PC-3 (cell line): Measurements from ENCODE around the gene AKIRIN2. TPM values are rescaled to one million over a fixed set of nuclear protein-coding genes. Genes with fewer than 3 reads are reported as not detected.
A peak's percentile ranks its signal among the peaks of the same experiment; 100 is the strongest.

Experiments used
- ATAC-seq: fragments of 200-7000 bp; cut with Tn5 transposase; 2 replicates; pipeline ENCODE4 v1.9.1; 2020; ENCODE audit warnings: mild to moderate bottlenecking, moderate library complexity
- BruUV-seq: library from RNA; stranded (reverse); fragments of 400-500 nt; replicated peaks from 2 replicates; lab custom pipeline; 2021; lab: Mats Ljungman, UMichigan
- CTCF ChIA-PET: fragments of 300-600 bp; sonication (Branson Sonifier 250); formaldehyde crosslinking; loops from one replicate; lab custom pipeline; 2022; ENCODE audit warnings: antibody characterized with exemption; lab: Charles Lee
- POLR2A ChIA-PET: fragments of 300-600 bp; sonication (Branson Sonifier 250); formaldehyde crosslinking; loops from one replicate; lab custom pipeline; 2022; ENCODE audit warnings: antibody characterized with exemption; ENCODE audit not compliant: unreplicated experiment; lab: Charles Lee
- DNase-seq: peaks from one replicate; pipeline ENCODE4 v3.0.0-alpha.2; 2015
- H2AFZ ChIP-seq: fragments of 300-600 bp; sonication (generic); 2 replicates; pipeline ENCODE4 v1.6.0; 2016; ENCODE audit warnings: antibody characterized with exemption, low read length
- H3F3A ChIP-seq: fragments of 300-600 bp; sonication (generic); one replicate; pipeline ENCODE4 v1.6.0; 2017; ENCODE audit warnings: antibody characterized with exemption, low read length, control low read depth, mild to moderate bottlenecking; ENCODE audit not compliant: unreplicated experiment
- H3K27ac ChIP-seq: fragments of 300-600 bp; sonication (generic); 2 replicates; pipeline ENCODE4 v1.5.1; 2016; ENCODE audit warnings: mild to moderate bottlenecking, low read length
- H3K27me3 ChIP-seq: fragments of 300-600 bp; sonication (generic); 2 replicates; pipeline ENCODE4 v1.6.1; 2016; ENCODE audit warnings: low read length, mixed read lengths
- H3K36me3 ChIP-seq: fragments of 300-600 bp; sonication (generic); 2 replicates; pipeline ENCODE4 v1.6.1; 2016; ENCODE audit warnings: low read depth, mixed run types, low read length, mixed read lengths
- H3K4me1 ChIP-seq: fragments of 300-600 bp; sonication (generic); 2 replicates; pipeline ENCODE4 v1.5.1; 2016; ENCODE audit warnings: low read length; ENCODE audit not compliant: insufficient read depth
- H3K4me2 ChIP-seq: fragments of 300-600 bp; sonication (generic); 2 replicates; pipeline ENCODE4 v1.6.0; 2016; ENCODE audit warnings: low read length
- H3K4me3 ChIP-seq: fragments of 300-600 bp; sonication (generic); 2 replicates; pipeline ENCODE4 v1.5.1; 2016; ENCODE audit warnings: mild to moderate bottlenecking, low read length, mixed read lengths
- H3K79me2 ChIP-seq: fragments of 300-600 bp; sonication (generic); 2 replicates; pipeline ENCODE4 v1.6.1; 2017; ENCODE audit warnings: low read length, mixed read lengths
- H3K9ac ChIP-seq: fragments of 300-600 bp; sonication (generic); 2 replicates; pipeline ENCODE4 v1.6.0; 2016; ENCODE audit warnings: mild to moderate bottlenecking, low read length
- H3K9me2 ChIP-seq: fragments of 300-600 bp; sonication (generic); replicated peaks from 2 replicates; pipeline ENCODE4 v1.6.1; 2016; ENCODE audit warnings: mixed run types, low read length, mixed read lengths
- H3K9me3 ChIP-seq: fragments of 300-600 bp; sonication (generic); 2 replicates; pipeline ENCODE4 v1.6.1; 2016; ENCODE audit warnings: low read length, mixed read lengths
- H4K20me1 ChIP-seq: fragments of 300-600 bp; sonication (generic); 2 replicates; pipeline ENCODE4 v1.6.1; 2016; ENCODE audit warnings: low read length, mixed read lengths
- CTCF ChIP-seq: fragments of 300-600 bp; sonication (generic); conservative IDR thresholded peaks from 2 replicates; pipeline ENCODE4 v1.5.1; 2017; ENCODE audit warnings: antibody characterized with exemption, low read depth, mild to moderate bottlenecking, low read length
- EZH2 ChIP-seq: fragments of 300-600 bp; sonication (generic); IDR thresholded peaks from one replicate; pipeline ENCODE4 v1.6.1; 2017; ENCODE audit warnings: antibody characterized with exemption, mild to moderate bottlenecking, low read length; ENCODE audit not compliant: unreplicated experiment
- EZH2phosphoT487 ChIP-seq: fragments of 300-600 bp; sonication (generic); IDR thresholded peaks from 2 replicates; pipeline ENCODE4 v1.6.1; 2018; ENCODE audit warnings: mild to moderate bottlenecking, antibody characterized with exemption, low read length, borderline replicate concordance
- intact Hi-C: fragments of 100-400 bp; cut with micrococcal nuclease; formaldehyde crosslinking; loops from 2 replicates; pipeline ENCODE4 v1.9.0; 2023
- total RNA-seq: library from RNA; depleted of rRNA; stranded (reverse); fragments of >200 nt; gene quantifications from 2 replicates; pipeline ENCODE4 v1.2.3, GENCODE V29; 2014

Gene AKIRIN2
- total RNA-seq, 1 experiment from 2014 or later = 15.1 TPM

DNA sequence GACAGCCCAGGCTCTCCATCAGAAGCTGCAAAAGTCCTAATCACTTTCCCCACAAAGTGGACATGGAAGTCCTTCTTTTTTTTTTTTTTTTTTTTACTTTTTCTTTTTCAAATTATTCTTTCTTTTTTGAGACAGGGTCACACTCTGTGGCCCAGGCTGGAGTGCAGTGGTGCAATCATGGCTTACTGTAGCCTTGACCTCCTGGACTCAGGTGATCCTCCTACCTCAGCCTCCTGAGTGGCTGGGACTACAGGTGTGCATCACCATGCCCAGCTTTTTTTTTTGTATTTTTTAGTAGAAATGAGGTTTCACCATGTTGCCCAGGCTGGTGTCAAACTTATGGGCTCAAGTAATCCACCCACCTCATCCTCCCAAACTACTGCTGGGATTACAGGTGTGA, 29.0 kb upstream of the AKIRIN2 start:
- ATAC-seq (no peak), DNase-seq (no peak)
- H2AFZ ChIP-seq = no peak overlapping the region
- peaks cover 54% of the 10 kb centered on the region for H3K4me1 ChIP-seq
- no peak overlapping the region; the same call in 1 of the 2 replicates for H3K4me3 ChIP-seq
- peak overlapping the region; percentile 60 for H3K4me2 ChIP-seq
- ChIA-PET CTCF (no interaction called here), POLR2A (no interaction called here)
- peak overlapping the region; percentile 93 for H3K27ac ChIP-seq
- H3K79me2 ChIP-seq = no peaks in the 10 kb centered on the region
- no peaks in the 10 kb centered on the region for H3K36me3 ChIP-seq
- peak overlapping the region; percentile 75 for H3K9ac ChIP-seq
- peaks cover 5% of the 10 kb centered on the region for H3F3A ChIP-seq
- H3K9me2 ChIP-seq = no peaks in the 10 kb centered on the region
- intact Hi-C loops = loop anchor here (5.0 kb wide), 1 partner anchor 76 kb away; no protein-coding TSS in a partner anchor
- no peaks in the 10 kb centered on the region for H3K27me3 ChIP-seq
- no peaks in the 10 kb centered on the region for H3K9me3 ChIP-seq
- no peak for TF ChIP-seq EZH2phosphoT487
- no peak for TF ChIP-seq CTCF
- TF ChIP-seq EZH2 = no peak
- H4K20me1 ChIP-seq = no peaks in the 10 kb centered on the region
- BruUV-seq = no TSS peak

DNA sequence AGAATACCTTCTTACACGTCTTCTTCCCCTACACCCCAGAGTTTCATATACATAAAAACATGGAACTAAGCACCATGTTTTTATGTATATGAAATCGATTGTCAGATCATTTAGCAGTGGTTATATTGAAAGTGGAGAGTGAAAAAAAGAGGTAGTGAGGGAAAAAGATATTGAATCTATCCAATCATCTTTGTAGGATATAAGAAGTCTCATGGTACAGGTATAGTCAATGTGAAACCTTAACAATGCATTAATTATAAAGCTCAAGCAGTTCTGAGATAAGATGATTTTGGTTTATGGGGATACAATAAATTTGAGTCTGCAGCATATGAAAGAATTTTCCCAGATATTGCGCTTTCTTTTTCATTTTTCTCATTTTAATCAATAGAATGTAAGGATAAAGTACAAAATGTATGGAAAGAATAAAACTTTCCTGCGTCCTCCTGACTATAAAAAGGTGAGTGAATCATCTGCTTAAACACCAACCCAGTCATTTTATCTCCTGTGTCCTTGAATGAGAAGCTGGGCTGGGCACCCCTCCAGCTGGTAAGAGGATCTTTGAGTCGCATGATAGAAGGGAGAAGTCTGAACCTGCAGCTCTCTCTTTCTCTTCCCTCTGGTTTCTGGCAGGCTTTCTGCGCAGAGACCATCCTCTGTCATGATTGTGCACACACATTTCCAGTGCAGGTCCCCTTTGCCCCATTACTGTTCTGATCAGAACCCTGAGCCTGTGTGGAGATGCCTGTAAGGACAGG, 28.1 kb upstream of the AKIRIN2 start:
- Histone ChIP-seq H3K4me2 (peak overlapping the region; percentile 60), H3K9me3 (no peaks in the 10 kb centered on the region), H3K4me1 (peaks cover 54% of the 10 kb centered on the region), H3K27ac (peak overlapping the region; percentile 93), H3K36me3 (no peaks in the 10 kb centered on the region), H3K9me2 (no peaks in the 10 kb centered on the region), H3K9ac (peak overlapping the region; percentile 16; the same call in 1 of the 2 replicates), H3K4me3 (no peak overlapping the region), H2AFZ (no peak overlapping the region), H3K27me3 (no peaks in the 10 kb centered on the region), H4K20me1 (no peaks in the 10 kb centered on the region), H3F3A (peaks cover 5% of the 10 kb centered on the region), H3K79me2 (no peaks in the 10 kb centered on the region)
- ATAC-seq (peak; percentile 60), DNase-seq (peak; percentile 80)
- no peak for TF ChIP-seq EZH2
- intact Hi-C loops = loop anchor here (1.0 to 5.0 kb wide), 2 partner anchors 28 to 77 kb away; partner anchors contain the start of gene AKIRIN2
- POLR2A ChIA-PET = no interaction called here
- BruUV-seq = no TSS peak
- CTCF ChIA-PET = no interaction called here

GRCh38 chr6:87728706-87729105, 26.7 kb upstream of the AKIRIN2 start:
- no peak for TF ChIP-seq EZH2phosphoT487
- TF ChIP-seq EZH2 = no peak
- no peak for TF ChIP-seq CTCF
- H3K27ac ChIP-seq = no peak overlapping the region
- peaks cover 59% of the 10 kb centered on the region for H3K4me1 ChIP-seq
- POLR2A ChIA-PET = no interaction called here
- no TSS peak for BruUV-seq
- no peaks in the 10 kb centered on the region for H4K20me1 ChIP-seq
- H3K79me2 ChIP-seq = no peaks in the 10 kb centered on the region
- no peaks in the 10 kb centered on the region for H3K9me3 ChIP-seq
- H3K36me3 ChIP-seq = no peaks in the 10 kb centered on the region
- H3K9me2 ChIP-seq = no peaks in the 10 kb centered on the region
- H3K4me2 ChIP-seq = no peak overlapping the region
- intact Hi-C loops = no loop called here
- CTCF ChIA-PET = no interaction called here
- no peaks in the 10 kb centered on the region for H3K27me3 ChIP-seq
- H3K4me3 ChIP-seq = no peak overlapping the region
- H3K9ac ChIP-seq = no peak overlapping the region
- no peak overlapping the region for H2AFZ ChIP-seq
- ATAC-seq = no peak
- no peak for DNase-seq
- H3F3A ChIP-seq = peaks cover 5% of the 10 kb centered on the region
